ENCODE results near the gene CFAP69. TPM values are rescaled to one million over a fixed set of nuclear protein-coding genes. Genes with fewer than 3 reads are reported as not detected.
A peak's percentile ranks its signal among the peaks of the same experiment; 100 is the strongest.

The CFAP69 gene
- total and polyA plus RNA-seq, 2 experiments from 2014 or later, result 4.9 to 7.9 TPM

- Histone ChIP-seq H3K36me3 (ENCODE audit: insufficient read depth) (no peaks in the 10 kb centered on the region), H2AFZ (no peak overlapping the region), H3K27ac (ENCODE audit: low read depth) (peak overlapping the region; percentile 84), H4K20me1 (replicated peaks; ENCODE audit: insufficient read depth) (no peaks in the 10 kb centered on the region), H3K27me3 (ENCODE audit: insufficient read depth) (no peaks in the 10 kb centered on the region), H3K9me2 (ENCODE audit: insufficient read depth) (no peaks in the 10 kb centered on the region), H3K4me2 (peak overlapping the region; percentile 71), H3K79me2 (replicated peaks; ENCODE audit: insufficient read depth) (peaks cover 30% of the 10 kb centered on the region), H3K4me1 (ENCODE audit: insufficient read depth) (peaks cover 29% of the 10 kb centered on the region), H3K4me3 (peak overlapping the region; percentile 35), H3F3A (replicated peaks; ENCODE audit: low read depth) (no peaks in the 10 kb centered on the region)
- no peaks in the 10 kb centered on the region; the same call in 2 of the 3 replicates for H3K36me3 Mint-ChIP-seq (ENCODE audit: low read depth)
- no peaks in the 10 kb centered on the region for H3K9me3 Mint-ChIP-seq
- peak; percentile 95 for DNase-seq (ENCODE audit: low spot score)
- H3K4me3 Mint-ChIP-seq, result peak overlapping the region; percentile 51
- H3K27me3 Mint-ChIP-seq (ENCODE audit: insufficient read depth, low read depth, poor library complexity), result no peaks in the 10 kb centered on the region
- H3K27ac Mint-ChIP-seq, result peak overlapping the region; percentile 92
- no peak for TF ChIP-seq ZNF114 (CRISPR knock-in tag; IDR thresholded peaks at IDR 0.05)
- TF ChIP-seq, protein P1, sequence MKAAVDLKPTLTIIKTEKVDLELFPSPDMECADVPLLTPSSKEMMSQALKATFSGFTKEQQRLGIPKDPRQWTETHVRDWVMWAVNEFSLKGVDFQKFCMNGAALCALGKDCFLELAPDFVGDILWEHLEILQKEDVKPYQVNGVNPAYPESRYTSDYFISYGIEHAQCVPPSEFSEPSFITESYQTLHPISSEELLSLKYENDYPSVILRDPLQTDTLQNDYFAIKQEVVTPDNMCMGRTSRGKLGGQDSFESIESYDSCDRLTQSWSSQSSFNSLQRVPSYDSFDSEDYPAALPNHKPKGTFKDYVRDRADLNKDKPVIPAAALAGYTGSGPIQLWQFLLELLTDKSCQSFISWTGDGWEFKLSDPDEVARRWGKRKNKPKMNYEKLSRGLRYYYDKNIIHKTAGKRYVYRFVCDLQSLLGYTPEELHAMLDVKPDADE (IDR thresholded peaks at IDR 0.05), result no peak
- no peak for TF ChIP-seq CTCF (conservative IDR thresholded peaks at IDR 0.05; ENCODE audit: low read depth in 2 of 2)
- no peak for TF ChIP-seq CREB1 (CRISPR knock-in tag; IDR thresholded peaks at IDR 0.05; ENCODE audit: low read depth)
- TF ChIP-seq STAT1 (IDR thresholded peaks at IDR 0.05; ENCODE audit: unreplicated experiment), result no peak
- TF ChIP-seq ZNF331 (CRISPR knock-in tag; IDR thresholded peaks at IDR 0.05; ENCODE audit: low read depth), result no peak
- TF ChIP-seq NANOG (IDR thresholded peaks at IDR 0.05; ENCODE audit: borderline replicate concordance), result no peak
- TF ChIP-seq POLR2AphosphoS5 (IDR thresholded peaks at IDR 0.05; ENCODE audit: low read depth), result peak; percentile 57
- TF ChIP-seq, protein P2, sequence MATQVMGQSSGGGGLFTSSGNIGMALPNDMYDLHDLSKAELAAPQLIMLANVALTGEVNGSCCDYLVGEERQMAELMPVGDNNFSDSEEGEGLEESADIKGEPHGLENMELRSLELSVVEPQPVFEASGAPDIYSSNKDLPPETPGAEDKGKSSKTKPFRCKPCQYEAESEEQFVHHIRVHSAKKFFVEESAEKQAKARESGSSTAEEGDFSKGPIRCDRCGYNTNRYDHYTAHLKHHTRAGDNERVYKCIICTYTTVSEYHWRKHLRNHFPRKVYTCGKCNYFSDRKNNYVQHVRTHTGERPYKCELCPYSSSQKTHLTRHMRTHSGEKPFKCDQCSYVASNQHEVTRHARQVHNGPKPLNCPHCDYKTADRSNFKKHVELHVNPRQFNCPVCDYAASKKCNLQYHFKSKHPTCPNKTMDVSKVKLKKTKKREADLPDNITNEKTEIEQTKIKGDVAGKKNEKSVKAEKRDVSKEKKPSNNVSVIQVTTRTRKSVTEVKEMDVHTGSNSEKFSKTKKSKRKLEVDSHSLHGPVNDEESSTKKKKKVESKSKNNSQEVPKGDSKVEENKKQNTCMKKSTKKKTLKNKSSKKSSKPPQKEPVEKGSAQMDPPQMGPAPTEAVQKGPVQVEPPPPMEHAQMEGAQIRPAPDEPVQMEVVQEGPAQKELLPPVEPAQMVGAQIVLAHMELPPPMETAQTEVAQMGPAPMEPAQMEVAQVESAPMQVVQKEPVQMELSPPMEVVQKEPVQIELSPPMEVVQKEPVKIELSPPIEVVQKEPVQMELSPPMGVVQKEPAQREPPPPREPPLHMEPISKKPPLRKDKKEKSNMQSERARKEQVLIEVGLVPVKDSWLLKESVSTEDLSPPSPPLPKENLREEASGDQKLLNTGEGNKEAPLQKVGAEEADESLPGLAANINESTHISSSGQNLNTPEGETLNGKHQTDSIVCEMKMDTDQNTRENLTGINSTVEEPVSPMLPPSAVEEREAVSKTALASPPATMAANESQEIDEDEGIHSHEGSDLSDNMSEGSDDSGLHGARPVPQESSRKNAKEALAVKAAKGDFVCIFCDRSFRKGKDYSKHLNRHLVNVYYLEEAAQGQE (IDR thresholded peaks at IDR 0.05; ENCODE audit: unreplicated experiment), result no peak
- TF ChIP-seq JUNB (IDR thresholded peaks at IDR 0.05; ENCODE audit: unreplicated experiment), result no peak
- 0 out of 2 replicates have a peak, but pooled peaks have one; percentile 15 for TF ChIP-seq ZNF462 (CRISPR knock-in tag; IDR thresholded peaks at IDR 0.05)
- no peak for TF ChIP-seq EZH2 (IDR thresholded peaks at IDR 0.05; ENCODE audit: low read depth, unreplicated experiment)
- peak; percentile 97 for ATAC-seq
- H3K4me1 Mint-ChIP-seq, result peaks cover 32% of the 10 kb centered on the region
These were observed 20.8 kb upstream of the CFAP69 start for GRCh38 chr7:90224195-90224594.

All from GM23338 (cell line).